Stimulated activated CD4-positive, alpha-beta T cell treated with anti-CD3 and anti-CD28 coated beads, Interleukin-1b, Interleukin-23, amount 100 ng/mL, for 1 hour (primary cell): ENCODE results near the gene NSMF.
"Not testable (repeated sequence)": the region's sequence is repeated elsewhere in the genome, so short reads cannot be mapped to it uniquely, and the experiment has no call there.

Source experiments
- DNase-seq, 2 donors: peaks; one replicate each; pipeline ENCODE4 v3.0.0-alpha.2; 2020; ENCODE audit warnings: low read depth in 2 of 2

The NSMF gene

GRCh38 chr9:137457406-137458193, 1.5 kb downstream of the NSMF start:
- DNase-seq, result no peak

- no peak for DNase-seq
These were observed 2.2 kb downstream of the NSMF start for GRCh38 chr9:137456864-137457405.

GRCh38 chr9:137456061-137456863, 2.9 kb downstream of the NSMF start:
- no peak for DNase-seq

- no peak for DNase-seq
These were observed 3.7 kb downstream of the NSMF start for GRCh38 chr9:137455359-137455991.

- DNase-seq, result no peak
These were observed 4.4 kb downstream of the NSMF start for GRCh38 chr9:137454597-137455358.

GRCh38 chr9:137454145-137454596, 5.0 kb downstream of the NSMF start:
- no peak for DNase-seq

- peak in 1 of 2 donors; percentile 29 for DNase-seq
These were observed 5.5 kb downstream of the NSMF start for GRCh38 chr9:137453643-137454081.

- DNase-seq, result no peak
These were observed 6.1 kb downstream of the NSMF start for GRCh38 chr9:137452761-137453642.

- no peak for DNase-seq
These were observed 7.0 kb downstream of the NSMF start for GRCh38 chr9:137452006-137452760.

- not testable (repeated sequence) for DNase-seq
These were observed 7.7 kb downstream of the NSMF start for GRCh38 chr9:137451264-137452005.

GRCh38 chr9:137450539-137451222, 8.5 kb downstream of the NSMF start:
- DNase-seq, result not testable (repeated sequence)

- no peak for DNase-seq
These were observed 9.1 kb downstream of the NSMF start for GRCh38 chr9:137449931-137450538.

GRCh38 chr9:137449081-137449844, 9.9 kb downstream of the NSMF start:
- no peak for DNase-seq

- DNase-seq, result no peak
These were observed 10.6 kb downstream of the NSMF start for GRCh38 chr9:137448602-137448962.

GRCh38 chr9:137447722-137448601, 11.2 kb downstream of the NSMF start:
- DNase-seq, result no peak

GRCh38 chr9:137446851-137447471, 12.2 kb downstream of the NSMF start:
- no peak for DNase-seq
